T-helper 1 cell treated with Interleukin-12 subunit alpha and Interleukin-12 subunit beta and Interleukin-4 antibody, amounts not matched to agents 30 μg/mL and 1 μg/mL, for 36 hours (primary cell): ENCODE data around the gene ANKRD30BL.
"Not testable (repeated sequence)": the region's sequence is repeated elsewhere in the genome, so short reads cannot be mapped to it uniquely, and the experiment has no call there.

Experiments used
- H3K27ac Mint-ChIP-seq: one replicate; pipeline ENCODE4 v1.8.0; 2021; ENCODE audit warnings: mild to moderate bottlenecking, mixed read lengths
- H3K27me3 Mint-ChIP-seq: one replicate; pipeline ENCODE4 v1.8.0; 2021; ENCODE audit warnings: low read depth, mixed read lengths
- H3K36me3 Mint-ChIP-seq: one replicate; pipeline ENCODE4 v1.8.0; 2021; ENCODE audit warnings: low read depth, mixed read lengths
- H3K4me1 Mint-ChIP-seq: one replicate; pipeline ENCODE4 v1.8.0; 2021; ENCODE audit warnings: low read depth, mixed read lengths
- H3K4me3 Mint-ChIP-seq: one replicate; pipeline ENCODE4 v1.8.0; 2021; ENCODE audit warnings: mild to moderate bottlenecking, moderate library complexity, mixed read lengths
- H3K9me3 Mint-ChIP-seq: one replicate; pipeline ENCODE4 v1.8.0; 2021; ENCODE audit warnings: mixed read lengths

The ANKRD30BL gene

GRCh38 chr2:132161161-132162124, at the start of gene ANKRD30BL:
Gene ANKRD30BL (minus strand): TSS chr2:132161952. CDS start chr2:132161705, 247 bp downstream.
- not testable (repeated sequence) for H3K36me3 Mint-ChIP-seq, H3K27ac Mint-ChIP-seq, H3K27me3 Mint-ChIP-seq, H3K4me3 Mint-ChIP-seq, H3K9me3 Mint-ChIP-seq, H3K4me1 Mint-ChIP-seq

- not testable (repeated sequence) for H3K36me3 Mint-ChIP-seq, H3K27me3 Mint-ChIP-seq
These were observed 41.1 kb upstream of the ANKRD30BL start for GRCh38 chr2:132202866-132203265.

GRCh38 chr2:132192854-132193253, 31.1 kb upstream of the ANKRD30BL start:
- H3K27me3 Mint-ChIP-seq, H3K36me3 Mint-ChIP-seq, H3K4me3 Mint-ChIP-seq, H3K4me1 Mint-ChIP-seq, H3K9me3 Mint-ChIP-seq, H3K27ac Mint-ChIP-seq: not testable (repeated sequence)

More at GRCh38 chr2:132202866-132203265, 41.1 kb upstream of the ANKRD30BL start:
- H3K4me1 Mint-ChIP-seq, H3K27ac Mint-ChIP-seq, H3K4me3 Mint-ChIP-seq, H3K9me3 Mint-ChIP-seq: not testable (repeated sequence)

GRCh38 chr2:132167100-132167499, 5.3 kb upstream of the ANKRD30BL start:
- H3K9me3 Mint-ChIP-seq = not testable (repeated sequence)

GRCh38 chr2:132162125-132162660, 441 bp upstream of the ANKRD30BL start:
- H3K9me3 Mint-ChIP-seq, H3K27ac Mint-ChIP-seq, H3K27me3 Mint-ChIP-seq, H3K4me3 Mint-ChIP-seq, H3K4me1 Mint-ChIP-seq, H3K36me3 Mint-ChIP-seq: not testable (repeated sequence)

More at GRCh38 chr2:132167100-132167499, 5.3 kb upstream of the ANKRD30BL start:
- H3K4me3 Mint-ChIP-seq, H3K36me3 Mint-ChIP-seq, H3K27ac Mint-ChIP-seq, H3K27me3 Mint-ChIP-seq, H3K4me1 Mint-ChIP-seq: not testable (repeated sequence)

- not testable (repeated sequence) for H3K36me3 Mint-ChIP-seq, H3K4me1 Mint-ChIP-seq, H3K27ac Mint-ChIP-seq, H3K4me3 Mint-ChIP-seq, H3K9me3 Mint-ChIP-seq, H3K27me3 Mint-ChIP-seq
These were observed 15.0 kb downstream of the ANKRD30BL start for GRCh38 chr2:132146774-132147173.
